ENCODE results near the gene ADAMTS3. TPM values are rescaled to one million over a fixed set of nuclear protein-coding genes. Genes with fewer than 3 reads are reported as not detected.

Gene ADAMTS3
- total RNA-seq, 2 experiments from 2014 or later, result not detected

DNA sequence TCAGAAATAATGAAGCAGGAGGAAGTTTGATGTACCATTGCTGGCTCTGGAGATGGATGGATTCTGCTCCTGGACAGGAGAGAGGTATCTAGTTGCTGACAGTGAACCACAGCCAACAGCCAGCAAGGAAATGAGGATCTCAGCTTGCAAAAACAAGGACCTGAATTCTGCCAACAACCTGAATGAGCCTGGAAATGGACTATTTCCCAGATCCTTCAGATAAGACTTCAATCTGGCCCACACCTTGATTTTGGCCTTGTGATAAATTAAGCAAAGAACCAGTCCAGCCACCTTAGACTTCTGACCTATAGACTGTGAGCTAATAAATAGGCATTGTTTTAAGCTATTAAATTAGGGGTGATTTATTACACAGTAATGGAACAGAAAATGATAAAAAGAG lies 220.3 kb downstream of the ADAMTS3 start:
- H3K9me3 ChIP-seq (ENCODE audit: low read length), result no peaks in the 10 kb centered on the region
- H3K4me1 ChIP-seq (ENCODE audit: insufficient read depth, low read length, poor library complexity, severe bottlenecking), result no peaks in the 10 kb centered on the region
- TF ChIP-seq, protein P1, sequence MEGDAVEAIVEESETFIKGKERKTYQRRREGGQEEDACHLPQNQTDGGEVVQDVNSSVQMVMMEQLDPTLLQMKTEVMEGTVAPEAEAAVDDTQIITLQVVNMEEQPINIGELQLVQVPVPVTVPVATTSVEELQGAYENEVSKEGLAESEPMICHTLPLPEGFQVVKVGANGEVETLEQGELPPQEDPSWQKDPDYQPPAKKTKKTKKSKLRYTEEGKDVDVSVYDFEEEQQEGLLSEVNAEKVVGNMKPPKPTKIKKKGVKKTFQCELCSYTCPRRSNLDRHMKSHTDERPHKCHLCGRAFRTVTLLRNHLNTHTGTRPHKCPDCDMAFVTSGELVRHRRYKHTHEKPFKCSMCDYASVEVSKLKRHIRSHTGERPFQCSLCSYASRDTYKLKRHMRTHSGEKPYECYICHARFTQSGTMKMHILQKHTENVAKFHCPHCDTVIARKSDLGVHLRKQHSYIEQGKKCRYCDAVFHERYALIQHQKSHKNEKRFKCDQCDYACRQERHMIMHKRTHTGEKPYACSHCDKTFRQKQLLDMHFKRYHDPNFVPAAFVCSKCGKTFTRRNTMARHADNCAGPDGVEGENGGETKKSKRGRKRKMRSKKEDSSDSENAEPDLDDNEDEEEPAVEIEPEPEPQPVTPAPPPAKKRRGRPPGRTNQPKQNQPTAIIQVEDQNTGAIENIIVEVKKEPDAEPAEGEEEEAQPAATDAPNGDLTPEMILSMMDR (conservative IDR thresholded peaks at IDR 0.05; ENCODE audit: low read length), result no peak
- no peak for TF ChIP-seq EZH2phosphoT487 (IDR thresholded peaks at IDR 0.05; ENCODE audit: borderline replicate concordance, low read depth, low read length)
- BruUV-seq (replicated peaks), result no TSS peak
- DNase-seq (ENCODE audit: low spot score), result no peak
- H4K20me1 ChIP-seq (ENCODE audit: insufficient read depth, low read length), result no peaks in the 10 kb centered on the region
- no peak overlapping the region for H3K27ac ChIP-seq (ENCODE audit: low read depth, low read length, poor library complexity, severe bottlenecking)
- POLR2A ChIA-PET, result interaction anchor here (0.7 kb wide), 1 partner anchor 1184 kb away, joined by 3 read pairs; no protein-coding TSS in a partner anchor
- no peak overlapping the region for H3K4me2 ChIP-seq (ENCODE audit: low read length)
- intact Hi-C loops (cut with micrococcal nuclease; ENCODE audit: unreplicated experiment), result no loop called here
- CTCF ChIA-PET (ENCODE audit: unreplicated experiment), result no interaction called here
- H3K4me3 ChIP-seq (ENCODE audit: low read depth, low read length, poor library complexity, severe bottlenecking), result no peak overlapping the region
- no peaks in the 10 kb centered on the region for H3K79me2 ChIP-seq (ENCODE audit: insufficient read depth, low read depth, low read length)
- H2AFZ ChIP-seq (ENCODE audit: low read length), result no peak overlapping the region
- no peaks in the 10 kb centered on the region for H3K36me3 ChIP-seq (ENCODE audit: insufficient read depth, low read length)
- H3K9me2 ChIP-seq (ENCODE audit: insufficient read depth, low read length), result no peaks in the 10 kb centered on the region

DNA sequence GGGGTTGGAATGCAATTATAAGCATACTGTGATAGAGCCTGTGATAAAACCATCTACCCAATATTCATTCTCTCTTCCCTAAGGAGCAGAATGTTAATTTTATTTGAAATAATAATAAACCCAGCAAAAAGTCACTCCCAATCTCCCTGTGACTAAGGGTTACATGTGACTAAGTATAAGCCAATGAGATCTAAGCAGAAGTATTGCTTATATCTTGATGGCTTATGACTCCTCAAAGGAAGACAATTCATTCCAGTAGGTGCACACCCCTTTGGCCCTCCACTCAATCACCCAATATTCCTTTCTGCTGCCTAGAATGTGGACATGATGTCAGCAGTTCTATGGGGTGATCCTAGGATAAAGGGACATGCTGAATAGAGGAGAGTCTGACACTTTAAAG lies 224.6 kb downstream of the ADAMTS3 start:
- Histone ChIP-seq H3K4me2 (ENCODE audit: low read length) (no peak overlapping the region), H3K4me1 (ENCODE audit: insufficient read depth, low read length, poor library complexity, severe bottlenecking) (no peaks in the 10 kb centered on the region), H3K9me2 (ENCODE audit: insufficient read depth, low read length) (no peaks in the 10 kb centered on the region), H2AFZ (ENCODE audit: low read length) (no peak overlapping the region), H3K4me3 (ENCODE audit: low read depth, low read length, poor library complexity, severe bottlenecking) (no peak overlapping the region), H4K20me1 (ENCODE audit: insufficient read depth, low read length) (no peaks in the 10 kb centered on the region), H3K36me3 (ENCODE audit: insufficient read depth, low read length) (no peaks in the 10 kb centered on the region), H3K79me2 (ENCODE audit: insufficient read depth, low read depth, low read length) (no peaks in the 10 kb centered on the region), H3K27ac (ENCODE audit: low read depth, low read length, poor library complexity, severe bottlenecking) (no peak overlapping the region), H3K9me3 (ENCODE audit: low read length) (no peaks in the 10 kb centered on the region)
- CTCF ChIA-PET (ENCODE audit: unreplicated experiment), result no interaction called here
- TF ChIP-seq EZH2phosphoT487 (IDR thresholded peaks at IDR 0.05; ENCODE audit: borderline replicate concordance, low read depth, low read length), result no peak
- TF ChIP-seq, protein P1 (conservative IDR thresholded peaks at IDR 0.05; ENCODE audit: low read length), result no peak
- POLR2A ChIA-PET, result no interaction called here
- no peak for DNase-seq (ENCODE audit: low spot score)
- intact Hi-C loops (cut with micrococcal nuclease; ENCODE audit: unreplicated experiment), result no loop called here
- no TSS peak for BruUV-seq (replicated peaks)

DNA sequence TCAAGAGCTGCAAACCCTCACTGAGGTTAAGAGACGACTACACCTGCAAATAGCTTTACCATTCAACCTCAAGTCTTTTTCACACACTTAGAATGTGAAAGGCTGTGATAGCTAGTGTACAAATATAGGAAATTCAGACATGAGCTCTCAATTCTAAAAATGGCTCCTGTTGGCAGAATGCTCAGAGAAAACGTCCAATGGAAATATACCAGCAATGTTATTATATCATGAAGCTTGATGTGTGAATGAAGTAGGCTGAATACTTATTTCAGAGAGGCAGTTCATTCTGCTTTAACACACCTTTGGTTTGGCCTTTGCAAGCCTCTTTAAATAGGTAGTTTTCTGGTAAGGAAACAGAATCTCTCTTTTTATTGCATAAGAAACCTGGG lies 227.6 kb downstream of the ADAMTS3 start:
- ChIA-PET CTCF (ENCODE audit: unreplicated experiment) (no interaction called here), POLR2A (interaction anchor here (0.8 kb wide), 2 partner anchors 9 to 11 kb away, joined by 3 read pairs; no protein-coding TSS in a partner anchor)
- H3K27ac ChIP-seq (ENCODE audit: low read depth, low read length, poor library complexity, severe bottlenecking), result no peak overlapping the region
- no peaks in the 10 kb centered on the region for H3K9me3 ChIP-seq (ENCODE audit: low read length)
- no peaks in the 10 kb centered on the region for H3K79me2 ChIP-seq (ENCODE audit: insufficient read depth, low read depth, low read length)
- H3K4me3 ChIP-seq (ENCODE audit: low read depth, low read length, poor library complexity, severe bottlenecking), result no peak overlapping the region
- DNase-seq (ENCODE audit: low spot score), result no peak
- no peaks in the 10 kb centered on the region for H3K4me1 ChIP-seq (ENCODE audit: insufficient read depth, low read length, poor library complexity, severe bottlenecking)
- no peak overlapping the region for H2AFZ ChIP-seq (ENCODE audit: low read length)
- no peaks in the 10 kb centered on the region for H4K20me1 ChIP-seq (ENCODE audit: insufficient read depth, low read length)
- no peaks in the 10 kb centered on the region for H3K9me2 ChIP-seq (ENCODE audit: insufficient read depth, low read length)
- BruUV-seq (replicated peaks), result no TSS peak
- no peak overlapping the region for H3K4me2 ChIP-seq (ENCODE audit: low read length)
- TF ChIP-seq EZH2phosphoT487 (IDR thresholded peaks at IDR 0.05; ENCODE audit: borderline replicate concordance, low read depth, low read length), result no peak
- TF ChIP-seq, protein P1 (conservative IDR thresholded peaks at IDR 0.05; ENCODE audit: low read length), result no peak
- intact Hi-C loops (cut with micrococcal nuclease; ENCODE audit: unreplicated experiment), result no loop called here
- no peaks in the 10 kb centered on the region for H3K36me3 ChIP-seq (ENCODE audit: insufficient read depth, low read length)

Measured in OCI-LY7 (cell line).